Colon (tissue), 2 donors: ENCODE data around the gene CORO6.

ENCODE experiments used
- FAIRE-seq: peaks from 2 replicates; lab custom pipeline; 2012; peaks lifted over from hg19 to GRCh38; lab: Jason Lieb, UNC
- donor health status: control.
- donor health status: control.

The CORO6 gene

DNA sequence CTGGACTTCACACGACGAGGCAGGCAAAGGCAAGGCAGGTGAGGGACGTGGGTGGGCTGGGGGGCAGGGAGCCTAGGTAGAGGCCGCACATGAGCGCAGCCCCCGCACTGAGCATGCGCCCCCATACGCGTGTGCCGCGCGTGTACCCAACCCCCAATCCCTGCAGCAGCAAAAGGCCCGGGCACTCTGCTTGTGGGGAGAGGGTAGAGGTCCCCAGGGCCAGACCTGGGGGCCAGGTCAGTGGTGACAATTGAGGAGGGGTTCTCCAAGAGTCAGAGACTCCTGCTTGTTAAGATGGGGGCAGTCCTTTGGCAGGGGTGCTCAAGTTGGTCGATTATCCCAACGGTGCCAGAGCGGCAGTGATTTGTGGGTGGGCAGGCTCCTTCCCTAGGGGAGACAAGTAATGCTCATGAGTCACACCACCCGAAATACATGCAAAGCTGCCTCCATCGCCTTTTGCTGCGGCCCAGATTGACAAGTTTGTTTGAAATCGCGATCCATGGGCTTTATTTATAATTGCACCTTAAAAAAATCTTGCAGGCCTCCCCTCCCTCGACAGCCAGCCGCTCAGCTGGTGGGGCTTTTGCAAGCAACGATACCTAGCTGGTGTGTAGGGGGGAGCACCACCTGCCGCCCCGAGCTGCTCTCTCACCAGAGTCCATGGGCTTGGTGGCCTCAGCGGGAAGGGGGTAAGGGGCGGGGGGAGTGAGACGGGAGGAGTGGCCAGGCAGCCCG, 32.1 kb downstream of the CORO6 start:
- no peak for FAIRE-seq

DNA sequence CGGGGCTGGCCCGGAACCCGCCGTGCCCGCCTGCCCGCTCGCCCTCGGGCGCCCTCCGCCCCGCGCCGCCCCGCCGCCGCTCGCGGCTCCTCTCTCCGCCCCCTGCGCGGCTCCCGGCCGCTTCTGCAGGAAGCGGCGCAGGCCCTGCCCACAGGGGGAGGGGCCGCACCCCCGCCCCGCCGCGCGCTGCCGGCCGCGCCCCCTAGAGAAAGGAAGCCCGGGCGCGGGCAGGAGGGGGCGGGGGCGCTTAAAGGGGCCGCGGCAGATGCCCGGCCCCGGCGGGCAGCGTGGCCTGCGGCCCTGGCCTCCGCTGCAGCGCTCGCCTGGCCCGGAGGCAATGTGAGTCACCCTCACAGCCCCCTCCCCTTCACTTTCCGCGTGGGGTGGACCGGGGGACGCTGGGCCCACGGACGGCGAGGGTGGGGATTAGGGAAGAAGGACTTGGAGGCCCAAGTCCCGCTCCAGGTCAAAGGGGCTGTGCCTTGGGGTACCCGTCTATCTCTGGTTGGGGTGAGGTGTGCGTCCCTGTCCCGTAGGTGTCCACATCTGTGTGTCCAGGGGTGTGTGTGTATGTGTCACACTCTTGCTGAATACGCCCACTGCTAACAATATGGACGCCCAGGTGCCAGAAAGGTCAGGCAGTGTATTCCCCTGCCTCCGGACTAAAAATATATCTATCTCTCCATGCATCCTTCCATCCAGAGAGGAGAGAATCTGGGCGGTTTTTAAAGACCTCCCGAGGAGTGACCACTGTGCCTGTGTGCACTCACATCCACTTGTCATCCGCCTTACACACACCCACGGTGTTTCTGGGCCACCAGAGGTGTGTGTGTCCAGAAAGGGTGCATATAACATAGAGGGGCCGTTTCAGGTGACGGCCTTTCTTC, 32.9 kb downstream of the CORO6 start, which contains the start of gene GIT1:
Gene GIT1 (minus strand): TSS at position 125 of the 887 bp plus-strand sequence. CDS start 270 bp downstream, outside the sequence.
- no peak for FAIRE-seq

DNA sequence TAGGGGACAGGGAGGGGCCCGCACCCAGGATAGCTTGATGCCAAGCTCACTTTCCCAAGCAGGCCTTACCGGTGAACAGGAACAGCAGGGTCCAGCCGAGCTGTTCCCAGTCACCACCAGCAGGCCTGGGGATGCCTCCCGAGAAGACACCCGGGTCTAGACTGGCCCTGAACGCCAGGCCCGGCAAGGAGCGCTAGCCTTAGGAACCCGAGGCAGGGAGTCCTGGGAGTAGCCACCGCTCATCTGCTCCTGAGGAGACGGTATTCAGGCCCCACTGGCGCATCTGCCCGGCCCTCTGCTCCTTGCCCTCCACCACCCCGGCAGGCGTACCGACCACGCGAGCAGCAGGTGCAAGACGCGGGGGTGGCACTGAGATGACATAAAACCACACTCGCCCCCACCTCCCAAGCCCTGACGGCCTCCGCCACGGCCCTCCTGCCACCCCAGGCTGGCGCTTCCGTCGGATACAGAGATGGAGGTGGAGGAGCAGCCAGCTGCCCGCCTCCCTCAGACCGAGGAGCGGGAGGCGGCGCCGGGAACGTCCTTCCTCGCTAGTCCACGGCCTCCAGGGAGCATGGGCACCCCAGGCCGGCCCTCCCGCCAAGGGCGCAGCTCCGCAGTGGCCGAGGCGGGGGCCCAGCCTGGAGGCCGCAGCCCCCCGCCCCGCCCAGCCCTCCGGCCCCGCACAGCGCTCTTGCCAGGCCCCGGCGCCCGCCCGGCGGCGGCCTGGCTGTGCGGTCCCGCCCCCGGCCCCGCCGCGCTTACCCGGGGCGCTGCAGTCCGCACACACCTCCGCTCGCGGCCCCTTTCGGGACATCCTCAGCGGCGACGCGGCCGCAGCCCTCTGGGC, 33.9 kb downstream of the CORO6 start:
- FAIRE-seq, result no peak

DNA sequence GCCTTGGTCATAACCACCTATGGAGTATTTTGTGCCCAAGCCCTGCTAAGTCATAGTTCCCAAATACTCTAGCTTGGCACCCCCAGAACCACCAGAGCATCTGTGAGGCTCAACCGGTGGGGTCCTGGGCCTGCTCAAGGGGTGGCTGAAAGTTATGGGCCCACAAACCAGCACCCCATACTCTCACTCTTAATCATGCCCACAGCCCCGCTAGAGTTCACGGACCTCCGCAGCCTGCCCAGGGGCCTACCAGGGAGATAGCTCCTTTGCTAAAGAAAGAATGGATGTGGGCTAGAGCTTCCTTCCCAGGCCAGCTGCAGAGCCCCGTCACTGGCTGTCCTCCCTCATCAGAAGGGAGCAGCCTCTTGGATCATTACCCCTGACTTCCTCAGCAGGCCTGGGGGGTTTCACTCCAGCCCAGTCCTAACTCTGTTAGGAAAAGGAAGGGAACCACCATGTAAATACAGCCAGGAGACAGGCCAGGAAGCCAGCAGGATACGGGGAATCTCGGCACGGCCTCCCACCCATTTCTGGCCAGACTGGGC, 34.6 kb downstream of the CORO6 start:
- FAIRE-seq, result no peak

GRCh38 chr17:29587591-29587990, 35.1 kb downstream of the CORO6 start:
- no peak for FAIRE-seq

- FAIRE-seq, result no peak
These were observed 35.8 kb downstream of the CORO6 start for GRCh38 chr17:29586676-29587469.

DNA sequence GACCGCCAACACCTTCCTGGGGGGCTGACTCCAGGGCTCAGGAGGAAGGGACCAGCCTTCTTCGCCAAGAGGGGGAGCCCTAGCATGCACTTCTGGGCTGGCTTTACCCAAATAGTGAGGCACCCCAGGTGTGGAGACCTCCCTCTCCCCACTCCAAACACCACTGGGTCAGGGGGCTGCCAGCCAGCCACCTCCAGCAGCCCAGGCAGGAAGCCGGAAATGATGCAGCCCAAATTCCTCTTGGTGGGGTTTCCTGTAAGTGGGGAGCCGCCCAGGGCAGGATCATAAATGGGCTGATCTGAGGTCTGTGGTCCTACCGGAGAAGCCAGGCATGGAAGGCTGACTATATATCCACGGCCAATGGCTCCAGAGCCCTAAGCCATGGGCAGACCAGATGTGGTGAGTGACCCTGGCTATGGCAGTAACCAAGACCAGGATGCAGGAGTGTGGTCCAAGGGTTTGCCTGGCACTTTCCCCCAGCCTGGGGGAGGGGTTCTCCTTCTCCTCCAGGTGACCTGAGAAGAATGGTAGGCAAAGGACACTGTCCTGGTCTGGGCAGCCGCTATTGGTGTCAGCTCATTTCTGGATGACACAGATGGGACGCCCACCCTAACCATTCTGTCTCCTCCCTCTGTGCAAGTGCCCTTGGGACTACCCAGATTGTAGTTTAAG, 37.5 kb downstream of the CORO6 start:
- FAIRE-seq, result no peak

GRCh38 chr17:29584452-29585079, 38.1 kb downstream of the CORO6 start:
- no peak for FAIRE-seq

DNA sequence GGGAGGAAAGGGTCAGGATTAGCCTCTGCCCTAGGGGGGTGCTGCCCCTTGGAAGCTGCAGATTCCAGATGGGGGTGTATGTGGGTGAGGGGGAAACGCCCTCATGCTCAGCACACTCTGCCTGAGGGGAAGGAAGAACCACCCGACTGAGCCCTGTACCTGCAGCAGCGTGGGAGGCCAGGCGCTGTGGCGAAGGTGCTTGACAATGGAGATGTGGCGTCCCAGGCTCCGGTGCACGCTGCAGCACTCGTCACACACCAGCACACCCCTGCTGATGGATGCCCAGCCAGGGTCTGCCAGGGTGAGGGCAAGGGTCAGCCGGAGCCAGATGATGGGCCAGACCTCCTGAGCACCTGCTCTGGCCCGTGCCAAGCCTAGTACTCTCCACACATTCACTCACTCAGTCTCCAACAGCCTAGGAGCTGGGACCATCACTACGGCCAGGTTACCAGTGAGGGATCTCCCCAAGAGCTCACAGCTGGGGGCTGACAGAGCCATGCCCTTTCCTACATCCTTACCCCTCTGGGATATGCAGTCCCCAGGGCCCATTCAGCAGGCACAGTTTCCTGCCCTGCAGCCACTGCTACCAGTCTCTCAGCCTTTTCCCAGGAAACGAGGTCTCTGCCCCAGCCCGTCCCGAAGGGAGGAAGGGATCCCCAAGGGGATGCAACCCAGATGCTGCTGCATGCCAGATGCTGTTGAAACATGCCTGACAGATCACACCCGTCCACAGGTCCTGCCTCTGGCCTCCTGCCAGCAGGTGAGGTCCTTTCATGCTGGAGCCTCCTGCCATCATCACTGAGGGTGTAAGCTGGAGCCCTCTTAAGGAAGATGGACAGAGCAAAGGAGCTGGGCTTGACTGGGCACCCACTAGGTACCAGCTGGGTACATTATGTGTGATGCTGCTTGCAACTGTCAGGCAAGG, 39.1 kb downstream of the CORO6 start:
- no peak for FAIRE-seq

- no peak for FAIRE-seq
These were observed 39.9 kb downstream of the CORO6 start for GRCh38 chr17:29582772-29583171.

DNA sequence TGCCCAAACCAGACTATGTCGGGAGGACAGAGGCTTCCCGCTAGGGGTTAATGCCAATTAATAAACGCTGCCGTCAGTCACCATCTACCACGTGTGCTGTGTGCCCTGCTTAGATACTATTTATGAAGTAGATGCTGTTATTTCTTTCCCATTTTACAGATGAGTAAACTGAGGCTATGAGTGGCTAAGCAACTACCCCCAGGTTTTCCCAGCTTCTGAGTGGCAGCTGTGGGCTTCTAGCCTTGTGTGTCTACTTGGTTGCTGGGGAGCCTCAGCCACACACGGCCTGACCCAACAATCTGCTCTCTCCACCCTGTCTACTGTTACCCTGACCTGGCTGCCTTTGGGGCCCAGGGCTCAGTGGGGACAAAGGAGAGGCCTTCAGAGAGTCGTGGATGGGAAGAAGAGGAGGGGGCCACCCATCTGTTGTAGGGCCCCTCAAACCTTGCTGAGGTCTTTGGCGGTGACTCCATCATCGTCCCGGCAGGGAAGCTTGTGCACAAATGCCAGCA, 40.4 kb downstream of the CORO6 start:
- FAIRE-seq, result no peak

- FAIRE-seq, result no peak
These were observed 41.0 kb downstream of the CORO6 start for GRCh38 chr17:29581583-29582253.

GRCh38 chr17:29579866-29580771, 42.6 kb downstream of the CORO6 start:
- FAIRE-seq, result no peak

DNA sequence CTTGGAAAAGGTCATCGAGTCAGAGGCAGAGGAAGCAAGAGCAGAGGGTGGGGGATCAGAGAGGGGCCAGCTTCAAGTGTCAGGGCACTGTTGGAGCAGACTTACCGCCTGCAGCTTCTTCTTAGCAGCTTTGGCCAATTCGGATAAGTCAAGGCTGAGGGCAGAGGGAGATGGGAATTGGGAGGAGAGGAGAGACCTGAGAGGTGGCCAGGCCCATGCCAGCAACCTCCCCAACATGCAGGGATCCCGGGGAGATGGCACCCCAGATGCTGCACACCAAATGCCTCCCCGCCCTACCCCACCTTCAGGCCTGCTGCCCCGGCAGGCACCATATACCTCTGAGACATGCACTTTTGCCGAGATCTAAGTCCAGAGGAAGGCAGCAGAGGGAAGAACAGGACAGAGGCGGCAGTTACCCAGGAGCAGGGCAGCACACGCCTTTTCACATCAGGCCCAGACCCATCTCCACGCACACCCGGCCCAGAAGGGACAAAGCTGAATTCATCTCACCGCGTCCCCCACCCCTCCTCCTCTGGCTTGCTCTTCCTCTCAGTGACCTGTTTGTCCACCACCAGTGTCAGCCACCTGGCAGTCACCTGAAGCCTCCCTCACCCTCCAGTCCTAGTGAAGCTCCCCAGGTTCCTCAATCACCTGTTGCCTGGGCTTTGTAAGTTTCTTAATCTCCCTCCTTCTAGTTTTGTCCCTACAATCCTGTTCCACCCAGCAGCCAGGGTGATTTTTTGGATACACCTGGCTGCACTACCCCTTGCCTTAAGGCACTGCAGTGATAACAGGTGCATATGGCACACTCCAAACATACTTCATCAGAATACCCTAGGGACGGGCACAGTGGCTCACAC, 43.9 kb downstream of the CORO6 start:
- no peak for FAIRE-seq

- FAIRE-seq, result no peak
These were observed 45.1 kb downstream of the CORO6 start for GRCh38 chr17:29577385-29578211.
